ENCODE measurements around the gene FAM83F.

The FAM83F gene

DNA sequence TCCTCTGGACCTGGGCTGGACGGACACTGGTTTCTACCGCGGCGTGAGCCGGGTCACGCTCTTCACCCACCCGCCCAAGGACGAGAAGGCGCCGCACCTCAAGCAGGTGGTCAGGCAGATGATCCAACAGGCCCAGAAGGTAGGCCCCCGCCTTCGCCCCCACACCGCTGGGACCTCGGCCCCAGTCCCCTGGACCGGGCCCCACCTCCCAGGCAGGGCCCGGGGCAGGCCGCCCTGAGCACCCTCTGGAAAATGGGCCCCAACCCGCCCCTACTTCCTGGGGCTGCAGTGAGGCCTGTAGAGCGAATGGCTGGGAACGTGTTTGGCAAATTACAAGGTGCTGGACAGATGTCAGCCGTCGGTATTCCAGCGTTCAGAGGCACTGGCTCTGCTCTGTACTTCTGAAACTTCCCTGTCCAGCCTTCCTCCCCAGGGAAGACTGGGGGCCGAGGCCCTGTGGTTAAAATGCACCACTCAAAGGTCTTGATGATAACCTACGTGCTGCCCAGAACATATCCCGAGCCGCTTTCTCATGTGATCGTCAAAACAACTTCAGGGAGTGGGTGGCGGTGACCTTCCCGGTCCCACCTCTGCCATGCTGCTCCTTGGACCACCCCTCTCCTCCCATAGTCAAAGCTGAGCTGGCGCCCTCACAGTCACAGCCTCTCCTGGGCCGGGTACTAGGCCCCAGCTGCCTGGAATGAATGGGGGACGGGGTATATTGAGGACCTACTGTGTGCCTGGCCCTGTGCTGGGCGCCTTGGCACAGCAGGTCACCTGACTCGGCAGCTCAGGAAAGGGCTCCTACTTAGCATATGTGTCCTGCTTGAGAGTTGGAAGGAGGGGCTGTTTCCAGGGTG is 869 bp downstream of the FAM83F start:
- TF ChIP-seq EZH2phosphoT487 (conservative IDR thresholded peaks at IDR 0.05; ENCODE audit: low read length) (no peak), CTCF (IDR thresholded peaks at IDR 0.05; ENCODE audit: insufficient read depth, low read length, poor library complexity, severe bottlenecking) (no peak)
- Histone ChIP-seq H3F3A (ENCODE audit: insufficient read depth) (no peaks in the 10 kb centered on the region), H3K9me2 (replicated peaks; ENCODE audit: insufficient read depth, low read length) (no peaks in the 10 kb centered on the region), H3K79me2 (ENCODE audit: insufficient read depth, low read length) (no peaks in the 10 kb centered on the region), H3K36me3 (ENCODE audit: low read length) (no peaks in the 10 kb centered on the region), H3K9me3 (ENCODE audit: insufficient read depth, low read length) (no peaks in the 10 kb centered on the region), H3K4me2 (ENCODE audit: low read depth, low read length, poor library complexity, severe bottlenecking) (no peak overlapping the region), H3K27me3 (ENCODE audit: low read length) (no peaks in the 10 kb centered on the region), H3K4me3 (ENCODE audit: insufficient read depth, low read length, poor library complexity, severe bottlenecking) (no peak overlapping the region), H2AFZ (ENCODE audit: low read depth, low read length, severe bottlenecking) (no peak overlapping the region), H3K9ac (ENCODE audit: low read length) (no peak overlapping the region), H3K27ac (ENCODE audit: low read depth, low read length) (no peak overlapping the region), H4K20me1 (ENCODE audit: low read depth, low read length) (no peaks in the 10 kb centered on the region)

DNA sequence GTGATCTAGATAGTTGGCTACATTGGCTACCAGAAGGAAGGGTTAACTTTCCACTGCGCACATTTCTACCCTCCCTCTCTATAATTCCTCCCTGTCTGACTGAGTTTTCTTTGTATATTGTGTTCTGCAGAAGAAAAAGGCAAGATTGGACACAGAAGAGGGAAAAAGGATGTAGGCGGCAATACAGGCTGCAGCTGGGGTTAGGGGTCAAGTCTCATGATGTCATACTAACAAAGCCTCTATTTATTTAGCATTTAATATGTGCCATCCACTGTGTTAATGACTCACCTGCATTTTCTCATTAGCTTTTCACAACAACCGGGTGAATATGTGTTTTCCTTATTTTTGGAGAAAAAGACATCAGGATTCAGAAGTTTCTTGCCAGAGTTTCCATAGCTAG is 2.0 kb downstream of the FAM83F start:
- H2AFZ ChIP-seq (ENCODE audit: low read depth, low read length, severe bottlenecking) = no peak overlapping the region
- H3K9me2 ChIP-seq (replicated peaks; ENCODE audit: insufficient read depth, low read length) = no peaks in the 10 kb centered on the region
- no peak overlapping the region for H3K4me2 ChIP-seq (ENCODE audit: low read depth, low read length, poor library complexity, severe bottlenecking)
- H3F3A ChIP-seq (ENCODE audit: insufficient read depth) = no peaks in the 10 kb centered on the region
- H3K4me3 ChIP-seq (ENCODE audit: insufficient read depth, low read length, poor library complexity, severe bottlenecking) = no peak overlapping the region
- no peaks in the 10 kb centered on the region for H4K20me1 ChIP-seq (ENCODE audit: low read depth, low read length)
- H3K27ac ChIP-seq (ENCODE audit: low read depth, low read length) = no peak overlapping the region
- no peak overlapping the region for H3K9ac ChIP-seq (ENCODE audit: low read length)
- H3K36me3 ChIP-seq (ENCODE audit: low read length) = no peaks in the 10 kb centered on the region
- H3K27me3 ChIP-seq (ENCODE audit: low read length) = no peaks in the 10 kb centered on the region
- H3K79me2 ChIP-seq (ENCODE audit: insufficient read depth, low read length) = no peaks in the 10 kb centered on the region
- no peaks in the 10 kb centered on the region for H3K9me3 ChIP-seq (ENCODE audit: insufficient read depth, low read length)
- no peak for TF ChIP-seq EZH2phosphoT487 (conservative IDR thresholded peaks at IDR 0.05; ENCODE audit: low read length)
- TF ChIP-seq CTCF (IDR thresholded peaks at IDR 0.05; ENCODE audit: insufficient read depth, low read length, poor library complexity, severe bottlenecking) = no peak

DNA sequence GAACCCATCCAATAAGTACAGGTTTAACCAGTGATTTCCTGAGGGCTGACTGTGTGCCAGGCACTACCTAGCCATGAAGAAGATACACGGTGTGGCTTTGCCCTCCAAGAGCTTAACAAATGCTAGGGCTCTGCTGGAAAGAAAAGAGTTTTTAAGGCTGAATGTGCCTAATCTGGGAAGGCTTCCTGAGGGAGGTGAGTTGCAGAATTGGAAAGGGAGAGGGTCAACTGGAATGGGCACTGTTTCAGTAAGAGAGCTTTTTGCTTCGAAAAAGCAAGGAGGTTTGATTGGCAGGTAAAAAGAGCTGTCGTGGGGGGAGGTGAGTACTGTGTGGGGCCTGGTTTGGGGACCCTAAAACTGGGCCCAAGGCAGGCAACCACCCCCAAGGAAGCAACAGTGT is 2.7 kb downstream of the FAM83F start:
- Histone ChIP-seq H3K27ac (ENCODE audit: low read depth, low read length) (no peak overlapping the region), H3K9me2 (replicated peaks; ENCODE audit: insufficient read depth, low read length) (no peaks in the 10 kb centered on the region), H3K36me3 (ENCODE audit: low read length) (no peaks in the 10 kb centered on the region), H3F3A (ENCODE audit: insufficient read depth) (no peaks in the 10 kb centered on the region), H3K27me3 (ENCODE audit: low read length) (no peaks in the 10 kb centered on the region), H3K4me3 (ENCODE audit: insufficient read depth, low read length, poor library complexity, severe bottlenecking) (no peak overlapping the region), H3K4me2 (ENCODE audit: low read depth, low read length, poor library complexity, severe bottlenecking) (no peak overlapping the region), H3K9me3 (ENCODE audit: insufficient read depth, low read length) (no peaks in the 10 kb centered on the region), H2AFZ (ENCODE audit: low read depth, low read length, severe bottlenecking) (no peak overlapping the region), H3K9ac (ENCODE audit: low read length) (no peak overlapping the region), H4K20me1 (ENCODE audit: low read depth, low read length) (no peaks in the 10 kb centered on the region), H3K79me2 (ENCODE audit: insufficient read depth, low read length) (no peaks in the 10 kb centered on the region)
- TF ChIP-seq EZH2phosphoT487 (conservative IDR thresholded peaks at IDR 0.05; ENCODE audit: low read length) = no peak
- no peak for TF ChIP-seq CTCF (IDR thresholded peaks at IDR 0.05; ENCODE audit: insufficient read depth, low read length, poor library complexity, severe bottlenecking)
